Measurements from ENCODE around the gene GATAD2A. TPM values are rescaled to one million over a fixed set of nuclear protein-coding genes. Genes with fewer than 3 reads are reported as not detected.

GATAD2A gene
- total RNA-seq, 1 donor from 2014 or later: 304 TPM

- Histone ChIP-seq H3K4me3 (ENCODE audit: low read depth, low read length) (no peak overlapping the region), H3K36me3 (ENCODE audit: control insufficient read depth, insufficient read depth, low read length) (peaks cover 2% of the 10 kb centered on the region), H3K27me3 (ENCODE audit: control insufficient read depth, insufficient read depth, low read length) (no peaks in the 10 kb centered on the region)
- TF ChIP-seq CTCF (IDR thresholded peaks at IDR 0.05; ENCODE audit: insufficient read depth, low read length, poor library complexity, severe bottlenecking): no peak
- no peak for DNase-seq (ENCODE audit: low read depth)
Measured at GRCh38 chr19:19458110-19458816, 52.8 kb downstream of the GATAD2A start.

GRCh38 chr19:19459073-19459472 lies 53.6 kb downstream of the GATAD2A start:
- no peaks in the 10 kb centered on the region for H3K27me3 ChIP-seq (ENCODE audit: control insufficient read depth, insufficient read depth, low read length)
- peaks cover 2% of the 10 kb centered on the region for H3K36me3 ChIP-seq (ENCODE audit: control insufficient read depth, insufficient read depth, low read length)
- no peak for TF ChIP-seq CTCF (IDR thresholded peaks at IDR 0.05; ENCODE audit: insufficient read depth, low read length, poor library complexity, severe bottlenecking)
- H3K4me3 ChIP-seq (ENCODE audit: low read depth, low read length): no peak overlapping the region
- no peak for DNase-seq (ENCODE audit: low read depth)

- no peaks in the 10 kb centered on the region for H3K27me3 ChIP-seq (ENCODE audit: control insufficient read depth, insufficient read depth, low read length)
- peaks cover 2% of the 10 kb centered on the region for H3K36me3 ChIP-seq (ENCODE audit: control insufficient read depth, insufficient read depth, low read length)
- TF ChIP-seq CTCF (IDR thresholded peaks at IDR 0.05; ENCODE audit: insufficient read depth, low read length, poor library complexity, severe bottlenecking): no peak
- H3K4me3 ChIP-seq (ENCODE audit: low read depth, low read length): no peak overlapping the region
- no peak for DNase-seq (ENCODE audit: low read depth)
Measured at GRCh38 chr19:19459707-19460251, 54.3 kb downstream of the GATAD2A start.

- Histone ChIP-seq H3K27me3 (ENCODE audit: control insufficient read depth, insufficient read depth, low read length) (no peaks in the 10 kb centered on the region), H3K36me3 (ENCODE audit: control insufficient read depth, insufficient read depth, low read length) (peaks cover 2% of the 10 kb centered on the region), H3K4me3 (ENCODE audit: low read depth, low read length) (no peak overlapping the region)
- no peak for DNase-seq (ENCODE audit: low read depth)
- no peak for TF ChIP-seq CTCF (IDR thresholded peaks at IDR 0.05; ENCODE audit: insufficient read depth, low read length, poor library complexity, severe bottlenecking)
Measured at GRCh38 chr19:19460258-19460731, 54.8 kb downstream of the GATAD2A start.

- TF ChIP-seq CTCF (IDR thresholded peaks at IDR 0.05; ENCODE audit: insufficient read depth, low read length, poor library complexity, severe bottlenecking): no peak
- H3K36me3 ChIP-seq (ENCODE audit: control insufficient read depth, insufficient read depth, low read length): peaks cover 2% of the 10 kb centered on the region
- no peaks in the 10 kb centered on the region for H3K27me3 ChIP-seq (ENCODE audit: control insufficient read depth, insufficient read depth, low read length)
- DNase-seq (ENCODE audit: low read depth): no peak
- H3K4me3 ChIP-seq (ENCODE audit: low read depth, low read length): no peak overlapping the region
Measured at GRCh38 chr19:19460761-19461265, 55.3 kb downstream of the GATAD2A start.

Data from kidney epithelial cell (primary cell).